ENCODE measurements around the gene SNX5.

- TF ChIP-seq POLR2A (IDR thresholded peaks at IDR 0.05) (no peak), CTCF (IDR thresholded peaks at IDR 0.05) (no peak), POLR2AphosphoS5 (IDR thresholded peaks at IDR 0.05) (peak in 2 of 3 donors; percentile 11 to 14)
These were observed 32.7 kb upstream of the SNX5 start for GRCh38 chr20:18001131-18001921.

Measured in suprapubic skin (tissue), 4 donors.